ENCODE measurements around the gene DPYSL5. TPM values are rescaled to one million over a fixed set of nuclear protein-coding genes. Genes with fewer than 3 reads are reported as not detected.

DPYSL5 gene
- total RNA-seq, 4 donors from 2014 or later = not detected

DNA sequence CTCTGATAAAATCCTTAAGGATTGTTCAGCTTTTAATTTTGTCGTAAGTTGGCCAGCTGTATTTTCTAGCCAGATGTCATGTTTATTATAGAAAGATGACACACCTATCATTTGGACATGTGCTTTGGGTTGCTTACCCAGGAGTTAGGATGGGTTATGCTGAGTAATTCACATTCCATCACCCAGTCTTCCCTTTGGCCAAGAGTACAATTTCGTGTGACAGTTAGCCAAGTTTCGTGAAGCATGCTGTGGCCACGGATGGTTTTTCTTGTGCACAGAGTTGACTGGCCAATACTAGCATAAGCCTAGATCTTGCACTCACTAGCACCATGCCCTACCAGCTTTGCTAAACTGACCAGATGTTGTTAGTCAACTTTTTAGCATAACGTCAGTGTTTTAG is 128.3 kb downstream of the DPYSL5 start:
- H3K9me3 ChIP-seq = no peaks in the 10 kb centered on the region
- H3K27me3 ChIP-seq = no peaks in the 10 kb centered on the region
- no peak overlapping the region for H3K4me3 ChIP-seq
- peaks cover 0 to 39% (median 13%) of the 10 kb centered on the region in 4 donors for H3K4me1 ChIP-seq
- H3K36me3 ChIP-seq = no peaks in the 10 kb centered on the region
- WGBS, 2 donors = 84 to 87% methylated on average over 5 of the region's 5 CpGs
- no peak overlapping the region for H3K27ac ChIP-seq
- TF ChIP-seq EP300 (IDR thresholded peaks at IDR 0.05) = no peak
- DNase-seq (ENCODE audit: low spot score in 2 of 2) = no peak

DNA sequence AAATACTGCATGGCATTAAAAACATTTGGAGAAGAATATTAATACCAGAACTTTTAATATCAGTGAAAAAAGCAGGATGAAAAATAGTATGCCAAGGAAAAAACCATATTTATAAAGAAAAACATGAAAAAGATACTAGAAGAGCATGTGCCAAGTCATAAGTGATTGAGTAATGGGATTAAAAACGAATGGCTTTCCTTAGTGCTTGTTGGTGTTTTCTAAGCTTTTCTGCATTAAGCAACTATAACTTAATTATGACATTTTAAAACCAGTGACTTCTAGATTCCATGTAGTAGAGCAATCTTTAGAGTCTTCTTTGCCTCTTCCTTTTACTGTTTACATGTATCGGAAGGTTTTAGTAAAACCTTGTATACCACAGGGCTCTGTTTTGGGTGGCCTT is 129.1 kb downstream of the DPYSL5 start:
- DNase-seq (ENCODE audit: low spot score in 2 of 2) = no peak
- no peak overlapping the region for H3K4me3 ChIP-seq
- H3K9me3 ChIP-seq = no peaks in the 10 kb centered on the region
- WGBS, 2 donors = 83 to 85% methylated on average over 2 of the region's 2 CpGs
- H3K27ac ChIP-seq = no peak overlapping the region
- H3K4me1 ChIP-seq = peaks cover 0 to 39% (median 17%) of the 10 kb centered on the region in 4 donors
- no peaks in the 10 kb centered on the region for H3K36me3 ChIP-seq
- TF ChIP-seq EP300 (IDR thresholded peaks at IDR 0.05) = no peak
- TF ChIP-seq POLR2A (IDR thresholded peaks at IDR 0.05) = no peak
- TF ChIP-seq, protein P1, sequence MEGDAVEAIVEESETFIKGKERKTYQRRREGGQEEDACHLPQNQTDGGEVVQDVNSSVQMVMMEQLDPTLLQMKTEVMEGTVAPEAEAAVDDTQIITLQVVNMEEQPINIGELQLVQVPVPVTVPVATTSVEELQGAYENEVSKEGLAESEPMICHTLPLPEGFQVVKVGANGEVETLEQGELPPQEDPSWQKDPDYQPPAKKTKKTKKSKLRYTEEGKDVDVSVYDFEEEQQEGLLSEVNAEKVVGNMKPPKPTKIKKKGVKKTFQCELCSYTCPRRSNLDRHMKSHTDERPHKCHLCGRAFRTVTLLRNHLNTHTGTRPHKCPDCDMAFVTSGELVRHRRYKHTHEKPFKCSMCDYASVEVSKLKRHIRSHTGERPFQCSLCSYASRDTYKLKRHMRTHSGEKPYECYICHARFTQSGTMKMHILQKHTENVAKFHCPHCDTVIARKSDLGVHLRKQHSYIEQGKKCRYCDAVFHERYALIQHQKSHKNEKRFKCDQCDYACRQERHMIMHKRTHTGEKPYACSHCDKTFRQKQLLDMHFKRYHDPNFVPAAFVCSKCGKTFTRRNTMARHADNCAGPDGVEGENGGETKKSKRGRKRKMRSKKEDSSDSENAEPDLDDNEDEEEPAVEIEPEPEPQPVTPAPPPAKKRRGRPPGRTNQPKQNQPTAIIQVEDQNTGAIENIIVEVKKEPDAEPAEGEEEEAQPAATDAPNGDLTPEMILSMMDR (IDR thresholded peaks at IDR 0.05) = no peak
- no peaks in the 10 kb centered on the region for H3K27me3 ChIP-seq

DNA sequence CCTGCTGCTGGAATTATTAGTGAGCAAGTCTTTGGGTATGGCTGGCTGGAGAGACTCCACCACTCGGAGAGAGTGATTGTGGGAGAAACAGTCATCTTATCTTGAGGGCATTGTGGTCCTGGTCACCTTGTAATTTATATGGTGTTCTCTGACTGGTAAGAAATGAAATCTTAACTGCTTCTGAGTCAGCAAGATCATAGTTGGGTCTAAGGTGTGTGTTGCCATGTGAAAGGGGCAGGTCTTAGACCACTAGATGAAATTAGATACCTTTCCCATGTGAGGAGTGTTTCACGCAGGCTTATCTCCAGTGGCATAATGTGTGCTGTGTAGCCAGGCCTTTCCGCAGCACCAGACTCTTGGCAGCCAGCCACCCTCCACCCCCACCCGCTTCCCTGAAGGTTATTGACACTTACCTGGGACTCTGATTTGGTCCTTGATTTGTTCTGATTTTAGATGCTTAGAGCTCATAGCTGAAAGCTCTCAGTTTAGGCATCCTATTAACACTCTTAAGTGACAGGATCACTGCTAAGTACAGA is 130.2 kb downstream of the DPYSL5 start:
- Histone ChIP-seq H3K27ac (no peak overlapping the region), H3K4me3 (no peak overlapping the region), H3K9me3 (no peaks in the 10 kb centered on the region), H3K27me3 (no peaks in the 10 kb centered on the region), H3K36me3 (no peaks in the 10 kb centered on the region), H3K4me1 (peaks cover 0 to 37% (median 20%) of the 10 kb centered on the region in 4 donors)
- WGBS, 2 donors = 75 to 81% methylated on average over 4 of the region's 4 CpGs
- no peak for TF ChIP-seq POLR2A (IDR thresholded peaks at IDR 0.05)
- no peak for TF ChIP-seq EP300 (IDR thresholded peaks at IDR 0.05)
- TF ChIP-seq, protein P1 (IDR thresholded peaks at IDR 0.05) = no peak
- no peak for DNase-seq (ENCODE audit: low spot score in 2 of 2)

DNA sequence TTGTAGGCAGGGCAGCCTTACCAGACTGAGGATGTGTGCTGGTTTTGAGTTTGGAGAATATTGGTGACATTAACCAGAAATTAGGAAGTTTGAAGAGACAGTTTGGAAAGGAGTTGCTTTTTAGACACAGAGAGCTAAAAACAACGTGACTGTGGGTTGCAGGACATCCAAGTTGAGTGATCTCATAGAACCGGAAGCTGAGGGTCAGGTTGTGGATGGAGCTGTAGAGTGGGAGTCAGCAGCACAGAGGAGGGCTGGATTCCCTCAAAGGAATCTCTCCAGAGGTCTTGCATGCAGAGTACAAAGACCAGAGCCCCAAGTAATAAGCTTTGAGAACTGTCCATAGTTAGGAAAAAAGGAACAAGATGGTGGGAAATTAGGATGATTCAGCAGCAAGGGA is 131.8 kb downstream of the DPYSL5 start:
- H3K36me3 ChIP-seq = no peaks in the 10 kb centered on the region
- peak overlapping the region in 1 of 4 donors; percentile 56 for H3K27ac ChIP-seq
- H3K4me1 ChIP-seq = peaks cover 0 to 37% (median 20%) of the 10 kb centered on the region in 4 donors
- 24 to 30% methylated on average over 2 of the region's 2 CpGs for WGBS, 2 donors
- no peak for DNase-seq (ENCODE audit: low spot score in 2 of 2)
- H3K27me3 ChIP-seq = no peaks in the 10 kb centered on the region
- no peaks in the 10 kb centered on the region for H3K9me3 ChIP-seq
- no peak overlapping the region for H3K4me3 ChIP-seq
- TF ChIP-seq, protein P1 (IDR thresholded peaks at IDR 0.05) = no peak
- TF ChIP-seq EP300 (IDR thresholded peaks at IDR 0.05) (no peak), POLR2A (IDR thresholded peaks at IDR 0.05) (no peak)

DNA sequence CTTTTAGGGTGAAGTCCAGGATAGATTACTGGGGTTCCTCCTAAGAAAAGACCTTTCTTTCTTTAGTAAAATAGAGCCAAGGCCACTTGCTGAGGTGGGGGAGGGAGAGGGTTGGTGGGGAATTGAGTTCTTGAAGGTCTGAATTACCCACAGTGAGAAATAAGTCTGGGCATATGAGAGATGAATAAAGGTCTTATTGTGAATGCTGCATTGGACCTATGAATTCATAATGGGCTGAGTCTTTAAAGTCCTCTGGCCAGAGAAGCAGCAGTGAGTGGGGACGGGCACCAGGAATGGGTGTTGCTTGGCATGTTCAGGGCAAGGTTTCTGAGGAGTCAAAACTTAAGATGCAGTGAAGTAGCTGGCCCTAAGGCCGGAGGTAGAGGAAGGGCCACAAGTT is 133.0 kb downstream of the DPYSL5 start:
- no peaks in the 10 kb centered on the region for H3K27me3 ChIP-seq
- DNase-seq (ENCODE audit: low spot score in 2 of 2) = no peak
- peaks cover 0 to 37% (median 20%) of the 10 kb centered on the region in 4 donors for H3K4me1 ChIP-seq
- no peak for TF ChIP-seq POLR2A (IDR thresholded peaks at IDR 0.05)
- TF ChIP-seq, protein P1 (IDR thresholded peaks at IDR 0.05) = no peak
- TF ChIP-seq EP300 (IDR thresholded peaks at IDR 0.05) = no peak
- WGBS, 2 donors = 45 to 60% methylated on average over 2 of the region's 2 CpGs
- no peaks in the 10 kb centered on the region for H3K9me3 ChIP-seq
- peak overlapping the region in 1 of 4 donors; percentile 46 for H3K27ac ChIP-seq
- no peak overlapping the region for H3K4me3 ChIP-seq
- peaks cover 0 to 3% (median 0%) of the 10 kb centered on the region in 3 donors for H3K36me3 ChIP-seq

All from tibial nerve (tissue), 4 donors.